ENCODE data around the gene TSKS. TPM values are rescaled to one million over a fixed set of nuclear protein-coding genes. Genes with fewer than 3 reads are reported as not detected.

Gene TSKS
- total RNA-seq, 1 donor: not detected

GRCh38 chr19:49793561-49793840, 30.4 kb upstream of the TSKS start:
- H3K79me2 ChIP-seq (ENCODE audit: insufficient read depth, low read length): peaks cover 26% of the 10 kb centered on the region
- no peaks in the 10 kb centered on the region for H3K4me1 ChIP-seq (ENCODE audit: insufficient read depth, low read length)
- H3K4me2 ChIP-seq (ENCODE audit: insufficient read depth, low read length): no peak overlapping the region
- H3K27ac ChIP-seq (ENCODE audit: low read depth, low read length): no peak overlapping the region
- no peak overlapping the region for H2AFZ ChIP-seq (ENCODE audit: low read length)
- H3K9me3 ChIP-seq (ENCODE audit: low read depth, low read length): no peaks in the 10 kb centered on the region
- no peaks in the 10 kb centered on the region for H3K27me3 ChIP-seq (ENCODE audit: insufficient read depth, low read length)
- peak; percentile 77 for DNase-seq (ENCODE audit: insufficient read length, low spot score, missing footprints)
- H3K4me3 ChIP-seq (ENCODE audit: insufficient read depth, low read length): no peak overlapping the region
- H4K20me1 ChIP-seq (ENCODE audit: insufficient read depth, low read length): peaks cover 33% of the 10 kb centered on the region
- peaks cover 62% of the 10 kb centered on the region for H3K36me3 ChIP-seq (ENCODE audit: insufficient read depth, low read length)
- TF ChIP-seq, protein P1, sequence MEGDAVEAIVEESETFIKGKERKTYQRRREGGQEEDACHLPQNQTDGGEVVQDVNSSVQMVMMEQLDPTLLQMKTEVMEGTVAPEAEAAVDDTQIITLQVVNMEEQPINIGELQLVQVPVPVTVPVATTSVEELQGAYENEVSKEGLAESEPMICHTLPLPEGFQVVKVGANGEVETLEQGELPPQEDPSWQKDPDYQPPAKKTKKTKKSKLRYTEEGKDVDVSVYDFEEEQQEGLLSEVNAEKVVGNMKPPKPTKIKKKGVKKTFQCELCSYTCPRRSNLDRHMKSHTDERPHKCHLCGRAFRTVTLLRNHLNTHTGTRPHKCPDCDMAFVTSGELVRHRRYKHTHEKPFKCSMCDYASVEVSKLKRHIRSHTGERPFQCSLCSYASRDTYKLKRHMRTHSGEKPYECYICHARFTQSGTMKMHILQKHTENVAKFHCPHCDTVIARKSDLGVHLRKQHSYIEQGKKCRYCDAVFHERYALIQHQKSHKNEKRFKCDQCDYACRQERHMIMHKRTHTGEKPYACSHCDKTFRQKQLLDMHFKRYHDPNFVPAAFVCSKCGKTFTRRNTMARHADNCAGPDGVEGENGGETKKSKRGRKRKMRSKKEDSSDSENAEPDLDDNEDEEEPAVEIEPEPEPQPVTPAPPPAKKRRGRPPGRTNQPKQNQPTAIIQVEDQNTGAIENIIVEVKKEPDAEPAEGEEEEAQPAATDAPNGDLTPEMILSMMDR (IDR thresholded peaks at IDR 0.05; ENCODE audit: extremely low read depth, low read depth, low read length): no peak

GRCh38 chr19:49792829-49793560, 29.9 kb upstream of the TSKS start:
- Histone ChIP-seq H3K9me3 (ENCODE audit: low read depth, low read length) (no peaks in the 10 kb centered on the region), H3K4me2 (ENCODE audit: insufficient read depth, low read length) (no peak overlapping the region), H3K27me3 (ENCODE audit: insufficient read depth, low read length) (no peaks in the 10 kb centered on the region), H3K79me2 (ENCODE audit: insufficient read depth, low read length) (peaks cover 31% of the 10 kb centered on the region), H3K27ac (ENCODE audit: low read depth, low read length) (no peak overlapping the region), H3K4me1 (ENCODE audit: insufficient read depth, low read length) (no peaks in the 10 kb centered on the region), H3K36me3 (ENCODE audit: insufficient read depth, low read length) (peaks cover 65% of the 10 kb centered on the region), H3K4me3 (ENCODE audit: insufficient read depth, low read length) (no peak overlapping the region), H2AFZ (ENCODE audit: low read length) (no peak overlapping the region), H4K20me1 (ENCODE audit: insufficient read depth, low read length) (peaks cover 37% of the 10 kb centered on the region)
- DNase-seq (ENCODE audit: insufficient read length, low spot score, missing footprints): peak; percentile 47
- TF ChIP-seq, protein P1 (IDR thresholded peaks at IDR 0.05; ENCODE audit: extremely low read depth, low read depth, low read length): no peak

- H3K79me2 ChIP-seq (ENCODE audit: insufficient read depth, low read length): peaks cover 38% of the 10 kb centered on the region
- DNase-seq (ENCODE audit: insufficient read length, low spot score, missing footprints): peak; percentile 50
These were observed 28.8 kb upstream of the TSKS start for GRCh38 chr19:49791776-49792445.

DNA sequence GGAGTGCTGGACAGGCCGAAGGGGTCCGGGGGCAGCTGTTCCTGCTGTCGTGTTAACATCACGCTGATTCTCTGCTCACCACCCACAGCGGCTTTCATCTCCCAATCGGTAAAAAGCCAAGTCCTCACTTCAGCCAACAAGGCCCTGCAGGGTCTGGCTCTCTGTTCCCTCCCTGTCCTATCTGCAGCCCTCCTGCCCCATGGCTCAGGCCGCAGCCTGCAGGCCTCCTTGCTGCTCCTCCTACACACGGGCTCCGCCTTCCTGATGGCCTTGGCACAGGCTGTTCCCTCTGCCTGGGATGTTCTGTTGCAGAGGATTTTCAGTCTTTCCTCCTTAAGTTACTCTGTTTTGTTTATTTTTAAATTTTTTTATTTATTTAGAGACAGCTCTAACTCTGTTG, 27.8 kb upstream of the TSKS start:
- Histone ChIP-seq H2AFZ (ENCODE audit: low read length) (no peak overlapping the region), H3K4me2 (ENCODE audit: insufficient read depth, low read length) (no peak overlapping the region), H4K20me1 (ENCODE audit: insufficient read depth, low read length) (peaks cover 34% of the 10 kb centered on the region), H3K9me3 (ENCODE audit: low read depth, low read length) (no peaks in the 10 kb centered on the region), H3K79me2 (ENCODE audit: insufficient read depth, low read length) (peaks cover 43% of the 10 kb centered on the region), H3K27me3 (ENCODE audit: insufficient read depth, low read length) (no peaks in the 10 kb centered on the region), H3K4me1 (ENCODE audit: insufficient read depth, low read length) (peaks cover 7% of the 10 kb centered on the region), H3K27ac (ENCODE audit: low read depth, low read length) (no peak overlapping the region), H3K36me3 (ENCODE audit: insufficient read depth, low read length) (peaks cover 51% of the 10 kb centered on the region), H3K4me3 (ENCODE audit: insufficient read depth, low read length) (no peak overlapping the region)
- peak; percentile 58 for DNase-seq (ENCODE audit: insufficient read length, low spot score, missing footprints)
- TF ChIP-seq, protein P1 (IDR thresholded peaks at IDR 0.05; ENCODE audit: extremely low read depth, low read depth, low read length): no peak

More at GRCh38 chr19:49791776-49792445, 28.8 kb upstream of the TSKS start:
- Histone ChIP-seq H3K27me3 (ENCODE audit: insufficient read depth, low read length) (no peaks in the 10 kb centered on the region), H3K27ac (ENCODE audit: low read depth, low read length) (no peak overlapping the region), H3K36me3 (ENCODE audit: insufficient read depth, low read length) (peaks cover 62% of the 10 kb centered on the region), H3K4me2 (ENCODE audit: insufficient read depth, low read length) (no peak overlapping the region), H3K9me3 (ENCODE audit: low read depth, low read length) (no peaks in the 10 kb centered on the region), H3K4me3 (ENCODE audit: insufficient read depth, low read length) (no peak overlapping the region), H4K20me1 (ENCODE audit: insufficient read depth, low read length) (peaks cover 37% of the 10 kb centered on the region), H3K4me1 (ENCODE audit: insufficient read depth, low read length) (no peaks in the 10 kb centered on the region), H2AFZ (ENCODE audit: low read length) (no peak overlapping the region)
- TF ChIP-seq, protein P1 (IDR thresholded peaks at IDR 0.05; ENCODE audit: extremely low read depth, low read depth, low read length): no peak
